ENCODE results near the gene TRAPPC12.
A peak's percentile ranks its signal among the peaks of the same experiment; 100 is the strongest.
"Not testable (repeated sequence)": the region's sequence is repeated elsewhere in the genome, so short reads cannot be mapped to it uniquely, and the experiment has no call there.

The TRAPPC12 gene

GRCh38 chr2:3369340-3370181, 9.9 kb upstream of the TRAPPC12 start:
- DNase-seq = not testable (repeated sequence)

- no peak for DNase-seq
Measured at GRCh38 chr2:3376821-3377220, 2.7 kb upstream of the TRAPPC12 start.

GRCh38 chr2:3377279-3377611, 2.2 kb upstream of the TRAPPC12 start:
- peak; percentile 30 for DNase-seq

GRCh38 chr2:3377612-3378432, 1.7 kb upstream of the TRAPPC12 start, which contains the start of gene EIPR1:
TSS of gene EIPR1 (minus strand) at chr2:3377818. CDS start at chr2:3377689, 129 bp downstream.
- peak; percentile 95 for DNase-seq

GRCh38 chr2:3379339-3379646, 201 bp upstream of the TRAPPC12 start:
- no peak for DNase-seq

GRCh38 chr2:3386448-3386958, 7.0 kb downstream of the TRAPPC12 start:
- DNase-seq = no peak

- DNase-seq = no peak
Measured at GRCh38 chr2:3387011-3387410, 7.5 kb downstream of the TRAPPC12 start.

- DNase-seq = no peak
Measured at GRCh38 chr2:3387644-3388411, 8.3 kb downstream of the TRAPPC12 start.

- no peak for DNase-seq
Measured at GRCh38 chr2:3388412-3388738, 8.9 kb downstream of the TRAPPC12 start.

- DNase-seq = no peak
Measured at GRCh38 chr2:3389193-3389592, 9.7 kb downstream of the TRAPPC12 start.

GRCh38 chr2:3390041-3390440, 10.5 kb downstream of the TRAPPC12 start:
- no peak for DNase-seq

- DNase-seq = no peak
Measured at GRCh38 chr2:3392216-3392615, 12.7 kb downstream of the TRAPPC12 start.

- DNase-seq = no peak
Measured at GRCh38 chr2:3396920-3397559, 17.5 kb downstream of the TRAPPC12 start.

- DNase-seq = no peak
Measured at GRCh38 chr2:3398857-3399256, 19.4 kb downstream of the TRAPPC12 start.

GRCh38 chr2:3399381-3399780, 19.9 kb downstream of the TRAPPC12 start:
- DNase-seq = no peak

- DNase-seq = no peak
Measured at GRCh38 chr2:3399829-3400228, 20.3 kb downstream of the TRAPPC12 start.

GRCh38 chr2:3403587-3404334, 24.3 kb downstream of the TRAPPC12 start:
- DNase-seq = no peak

GRCh38 chr2:3404349-3404894, 24.9 kb downstream of the TRAPPC12 start:
- no peak for DNase-seq

GRCh38 chr2:3405307-3405706, 25.8 kb downstream of the TRAPPC12 start:
- DNase-seq = no peak

GRCh38 chr2:3405876-3406275, 26.4 kb downstream of the TRAPPC12 start:
- no peak for DNase-seq

- DNase-seq = no peak
Measured at GRCh38 chr2:3406501-3406900, 27.0 kb downstream of the TRAPPC12 start.

- no peak for DNase-seq
Measured at GRCh38 chr2:3408781-3409180, 29.3 kb downstream of the TRAPPC12 start.
